GM18870 (cell line): ENCODE data around the gene TAF6.

ENCODE experiments used
- ATAC-seq: cut with Tn5 transposase; IDR thresholded peaks from one replicate; pipeline ENCODE4 v1.9.1; 2021; ENCODE audit warnings: moderate library complexity; ENCODE audit not compliant: unreplicated experiment

Gene TAF6

GRCh38 chr7:100075418-100075817, 43.7 kb downstream of the TAF6 start:
- ATAC-seq, result no peak

DNA sequence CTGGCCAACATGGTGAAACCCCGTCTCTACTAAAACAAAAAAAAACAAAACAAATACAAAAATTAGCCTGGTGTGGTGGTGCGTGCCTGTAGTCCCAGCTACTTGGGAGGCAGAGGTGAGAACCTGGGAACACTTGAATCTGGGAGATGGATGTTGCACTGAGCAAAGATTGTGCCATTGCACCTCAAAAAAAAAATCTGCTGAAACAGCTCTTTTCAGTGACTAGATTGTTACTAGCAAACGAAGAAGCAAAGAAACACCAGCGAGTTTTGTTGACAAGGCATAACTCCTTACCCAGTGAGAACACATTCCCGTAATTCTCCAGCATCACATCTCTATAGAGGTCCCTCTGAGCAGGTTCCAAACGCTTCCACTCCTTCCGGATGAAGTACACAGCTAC, 44.3 kb downstream of the TAF6 start:
- no peak for ATAC-seq

- ATAC-seq, result no peak
Measured at GRCh38 chr7:100072462-100072861, 46.7 kb downstream of the TAF6 start.

- ATAC-seq, result no peak
Measured at GRCh38 chr7:100071018-100071723, 48.0 kb downstream of the TAF6 start.

DNA sequence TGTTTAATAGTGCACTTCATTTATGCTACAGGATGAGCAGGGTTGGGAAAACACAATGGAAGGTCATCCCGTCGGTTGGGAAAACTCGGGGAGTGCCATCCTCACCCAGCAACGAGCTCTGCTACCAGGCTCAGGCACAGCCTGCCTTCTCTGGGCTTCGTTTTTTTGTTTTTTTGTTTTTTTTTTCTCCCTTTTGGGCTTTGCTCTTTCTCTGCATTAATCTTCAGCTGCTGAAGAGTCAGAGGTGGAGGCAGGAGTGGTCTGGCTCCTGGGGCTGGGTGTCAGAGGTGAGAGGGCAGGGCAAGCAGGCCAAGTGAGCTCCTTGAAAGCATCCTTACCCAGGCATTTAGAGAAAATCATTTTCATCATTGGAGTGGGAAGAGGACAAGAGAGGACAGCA, 49.2 kb downstream of the TAF6 start:
- ATAC-seq, result no peak

DNA sequence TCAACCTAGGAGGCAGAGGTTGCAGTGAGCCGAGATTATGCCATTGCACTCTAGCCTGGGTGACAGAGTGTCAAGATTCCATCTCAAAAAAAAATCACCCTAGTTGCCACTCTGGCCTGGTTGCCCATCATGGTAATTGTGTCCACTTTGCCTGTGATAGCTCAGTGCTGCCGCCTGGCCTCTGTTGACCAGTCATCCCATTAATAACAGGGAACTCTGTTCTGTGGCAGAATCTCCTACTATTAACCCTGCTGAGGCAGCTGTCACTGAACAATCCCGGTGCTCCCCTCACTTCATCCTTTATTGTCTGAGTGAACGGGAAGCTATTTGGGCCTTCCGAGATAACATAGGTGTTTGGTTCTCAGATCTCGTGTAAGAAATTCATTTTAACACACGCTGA, 52.2 kb downstream of the TAF6 start:
- ATAC-seq, result no peak

DNA sequence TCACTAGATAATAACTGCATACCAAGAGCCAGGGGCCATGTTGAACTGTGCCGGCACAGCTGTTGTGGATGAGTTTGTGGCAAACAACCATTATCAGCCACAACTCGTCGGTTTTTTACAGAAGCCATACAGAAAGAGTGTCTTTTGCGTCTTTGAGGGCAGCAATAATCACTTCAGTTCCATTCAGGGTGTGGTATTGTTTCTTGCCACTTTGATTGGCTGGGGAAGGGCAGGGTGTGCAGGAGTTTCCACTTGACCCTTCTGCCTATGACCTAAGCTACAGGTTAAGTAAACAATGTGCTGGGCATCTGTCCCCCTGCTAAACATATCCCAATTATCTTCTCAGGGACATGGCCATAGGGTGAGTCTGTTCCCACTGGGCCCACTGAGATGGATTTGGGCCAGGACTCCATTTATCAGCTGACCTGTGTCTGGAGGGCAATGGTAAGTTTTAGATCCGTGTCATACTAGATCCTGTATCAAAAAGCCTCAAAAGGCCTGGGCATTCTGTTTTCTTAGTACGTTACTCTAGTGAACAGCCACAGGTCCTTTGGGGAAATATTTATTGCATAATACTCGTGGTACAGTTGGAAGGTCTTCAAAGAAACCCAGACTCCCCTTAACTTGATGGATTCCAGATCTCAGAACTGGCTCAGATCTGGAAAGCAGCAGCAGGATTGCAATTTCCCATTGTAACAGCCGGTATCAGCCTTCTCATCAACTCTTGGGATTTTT, 53.5 kb downstream of the TAF6 start:
- ATAC-seq, result no peak

DNA sequence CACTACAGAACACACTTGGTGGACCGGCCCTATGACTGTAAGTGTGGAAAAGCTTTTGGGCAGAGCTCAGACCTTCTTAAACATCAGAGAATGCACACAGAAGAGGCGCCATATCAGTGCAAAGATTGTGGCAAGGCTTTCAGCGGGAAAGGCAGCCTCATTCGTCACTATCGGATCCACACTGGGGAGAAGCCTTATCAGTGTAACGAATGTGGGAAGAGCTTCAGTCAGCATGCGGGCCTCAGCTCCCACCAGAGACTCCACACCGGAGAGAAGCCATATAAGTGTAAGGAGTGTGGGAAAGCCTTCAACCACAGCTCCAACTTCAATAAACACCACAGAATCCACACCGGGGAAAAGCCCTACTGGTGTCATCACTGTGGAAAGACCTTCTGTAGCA, 55.0 kb downstream of the TAF6 start:
- no peak for ATAC-seq

- ATAC-seq, result no peak
Measured at GRCh38 chr7:100063376-100063775, 55.8 kb downstream of the TAF6 start.

DNA sequence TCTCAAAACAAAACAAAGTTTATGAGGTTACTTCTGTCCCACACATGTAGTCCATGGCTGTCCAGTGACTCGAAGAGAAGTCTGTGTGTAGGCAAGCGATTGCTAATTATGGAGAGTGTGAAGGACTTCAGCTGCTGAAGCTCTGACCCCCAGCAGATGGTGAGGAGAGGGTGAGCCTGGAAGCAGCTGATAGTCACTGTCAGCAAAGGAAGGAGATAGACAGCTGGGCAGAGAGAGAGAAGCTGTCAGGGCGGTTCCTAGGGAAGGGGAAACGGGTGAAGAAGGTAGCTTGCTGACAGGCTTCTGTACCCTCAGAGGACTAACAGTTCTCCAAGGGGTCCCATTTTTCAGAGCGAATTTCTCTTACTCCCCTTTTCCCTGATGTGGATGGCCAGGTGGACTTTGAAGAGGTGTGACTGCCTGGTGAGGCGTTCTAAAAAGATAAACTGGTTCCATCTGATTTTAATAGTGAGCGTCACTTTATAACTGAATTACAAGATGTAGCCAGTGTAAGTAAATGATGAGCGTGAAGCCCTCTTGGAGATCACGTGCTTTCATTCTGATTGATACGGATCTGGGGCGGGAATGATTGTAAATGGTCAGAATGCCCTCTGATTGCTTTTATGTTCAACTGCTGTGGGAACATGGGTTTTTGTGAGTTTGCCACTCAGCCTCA, 57.5 kb downstream of the TAF6 start:
- no peak for ATAC-seq

DNA sequence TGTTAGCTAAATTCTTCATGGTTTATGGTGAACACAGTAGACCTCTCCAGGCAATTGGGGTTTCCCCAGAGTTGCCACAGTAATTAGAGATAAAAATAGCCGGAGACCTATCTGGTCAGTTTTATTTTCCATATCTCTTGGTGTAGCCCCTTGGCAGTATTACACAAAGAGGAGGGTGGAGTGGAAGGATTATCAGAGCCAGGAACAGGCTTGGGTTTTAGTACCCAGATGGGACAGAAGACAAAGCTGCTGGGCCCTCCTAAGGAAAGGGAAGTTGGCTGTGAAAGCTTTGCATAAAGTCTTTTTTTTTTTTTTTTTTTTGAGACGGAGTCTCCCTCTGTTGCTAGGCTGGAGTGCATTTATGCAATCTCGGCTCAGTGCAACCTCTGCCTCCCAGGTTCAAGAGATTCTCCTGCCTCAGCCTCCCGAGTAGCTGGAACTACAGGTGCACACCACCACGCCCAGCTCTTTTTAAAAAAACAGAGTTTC, 59.9 kb downstream of the TAF6 start:
- no peak for ATAC-seq
